ENCODE measurements around the gene GALR3.

The GALR3 gene

DNA sequence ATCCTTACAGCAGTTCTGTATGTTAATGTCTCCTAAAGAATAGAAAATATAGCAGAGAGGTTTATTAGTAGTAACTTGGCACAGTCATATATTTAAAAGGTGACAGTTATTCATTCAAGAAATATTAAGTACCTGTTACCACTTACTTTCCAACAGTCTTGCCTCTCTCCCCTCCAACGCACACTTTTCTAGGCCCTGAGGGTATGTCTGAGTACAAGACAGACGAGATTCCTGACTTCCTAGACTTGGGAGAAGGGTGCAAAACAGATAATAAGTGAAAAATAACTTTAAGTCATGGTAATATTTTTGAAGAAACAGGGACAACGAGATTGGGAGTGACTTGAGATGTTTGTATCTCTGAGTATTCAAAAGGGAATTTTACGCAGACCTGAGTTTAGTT, 27.6 kb downstream of the GALR3 start:
- TF ChIP-seq, protein P1, sequence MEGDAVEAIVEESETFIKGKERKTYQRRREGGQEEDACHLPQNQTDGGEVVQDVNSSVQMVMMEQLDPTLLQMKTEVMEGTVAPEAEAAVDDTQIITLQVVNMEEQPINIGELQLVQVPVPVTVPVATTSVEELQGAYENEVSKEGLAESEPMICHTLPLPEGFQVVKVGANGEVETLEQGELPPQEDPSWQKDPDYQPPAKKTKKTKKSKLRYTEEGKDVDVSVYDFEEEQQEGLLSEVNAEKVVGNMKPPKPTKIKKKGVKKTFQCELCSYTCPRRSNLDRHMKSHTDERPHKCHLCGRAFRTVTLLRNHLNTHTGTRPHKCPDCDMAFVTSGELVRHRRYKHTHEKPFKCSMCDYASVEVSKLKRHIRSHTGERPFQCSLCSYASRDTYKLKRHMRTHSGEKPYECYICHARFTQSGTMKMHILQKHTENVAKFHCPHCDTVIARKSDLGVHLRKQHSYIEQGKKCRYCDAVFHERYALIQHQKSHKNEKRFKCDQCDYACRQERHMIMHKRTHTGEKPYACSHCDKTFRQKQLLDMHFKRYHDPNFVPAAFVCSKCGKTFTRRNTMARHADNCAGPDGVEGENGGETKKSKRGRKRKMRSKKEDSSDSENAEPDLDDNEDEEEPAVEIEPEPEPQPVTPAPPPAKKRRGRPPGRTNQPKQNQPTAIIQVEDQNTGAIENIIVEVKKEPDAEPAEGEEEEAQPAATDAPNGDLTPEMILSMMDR (IDR thresholded peaks at IDR 0.05; ENCODE audit: insufficient read depth, low read length, poor library complexity, severe bottlenecking), result no peak
- H3K36me3 ChIP-seq (ENCODE audit: control insufficient read depth, insufficient read depth, low read length), result peaks cover 24% of the 10 kb centered on the region
- no peak overlapping the region for H3K4me3 ChIP-seq (replicated peaks; ENCODE audit: low read depth, low read length)
- no peaks in the 10 kb centered on the region for H3K27me3 ChIP-seq (replicated peaks; ENCODE audit: control insufficient read depth, insufficient read depth, low read length)
- no peak for DNase-seq (ENCODE audit: extremely low read depth, insufficient read length)

DNA sequence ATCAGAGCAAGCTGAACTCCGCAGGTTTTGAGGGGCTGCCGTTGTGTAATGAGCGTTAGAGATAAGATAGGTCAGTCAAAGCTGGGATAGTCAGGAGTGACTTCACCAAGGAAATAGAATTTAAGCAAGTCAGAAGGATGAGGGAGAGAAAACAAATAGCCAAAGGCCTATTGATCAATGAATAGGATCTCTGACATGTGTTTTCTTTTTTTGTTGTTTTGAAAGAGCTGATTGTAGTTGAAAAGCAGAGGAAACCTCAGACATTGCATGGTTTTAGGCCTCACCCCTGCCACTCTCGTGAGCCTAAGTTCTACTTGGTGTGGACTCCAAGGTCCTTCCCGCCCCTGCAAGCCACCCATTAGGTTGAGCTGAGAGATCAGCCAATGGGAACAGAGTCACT, 29.2 kb downstream of the GALR3 start:
- H3K36me3 ChIP-seq (ENCODE audit: control insufficient read depth, insufficient read depth, low read length), result peaks cover 25% of the 10 kb centered on the region
- TF ChIP-seq, protein P1 (IDR thresholded peaks at IDR 0.05; ENCODE audit: insufficient read depth, low read length, poor library complexity, severe bottlenecking), result no peak

DNA sequence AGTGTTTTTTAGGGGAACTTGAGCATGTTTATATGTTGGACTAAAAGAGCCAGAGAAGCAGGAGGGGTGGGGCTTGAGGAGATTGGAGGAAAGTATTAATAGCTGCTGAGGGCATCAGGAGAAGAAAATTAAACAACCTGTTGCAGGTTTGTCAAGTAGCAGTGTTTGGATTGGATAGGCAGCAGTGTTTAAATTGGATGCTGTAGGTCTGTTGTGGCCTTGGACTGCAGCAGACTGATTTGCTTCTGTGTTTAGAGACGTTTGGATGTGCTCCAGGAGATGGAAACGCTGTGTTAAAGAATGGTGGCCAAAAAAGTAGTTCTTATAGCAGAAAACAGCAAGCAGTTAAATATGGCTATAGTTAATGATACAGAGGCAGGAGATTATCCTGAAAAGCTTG, 31.8 kb downstream of the GALR3 start:
- TF ChIP-seq, protein P1 (IDR thresholded peaks at IDR 0.05; ENCODE audit: insufficient read depth, low read length, poor library complexity, severe bottlenecking), result no peak
- H3K27me3 ChIP-seq (replicated peaks; ENCODE audit: control insufficient read depth, insufficient read depth, low read length), result no peaks in the 10 kb centered on the region
- no peak for DNase-seq (ENCODE audit: extremely low read depth, insufficient read length)
- peaks cover 31% of the 10 kb centered on the region for H3K36me3 ChIP-seq (ENCODE audit: control insufficient read depth, insufficient read depth, low read length)
- H3K4me3 ChIP-seq (replicated peaks; ENCODE audit: low read depth, low read length), result no peak overlapping the region

More for the DNA sequence above, 29.2 kb downstream of the GALR3 start:
- Histone ChIP-seq H3K27me3 (replicated peaks; ENCODE audit: control insufficient read depth, insufficient read depth, low read length) (no peaks in the 10 kb centered on the region), H3K4me3 (replicated peaks; ENCODE audit: low read depth, low read length) (no peak overlapping the region)
- DNase-seq (ENCODE audit: extremely low read depth, insufficient read length), result no peak

DNA sequence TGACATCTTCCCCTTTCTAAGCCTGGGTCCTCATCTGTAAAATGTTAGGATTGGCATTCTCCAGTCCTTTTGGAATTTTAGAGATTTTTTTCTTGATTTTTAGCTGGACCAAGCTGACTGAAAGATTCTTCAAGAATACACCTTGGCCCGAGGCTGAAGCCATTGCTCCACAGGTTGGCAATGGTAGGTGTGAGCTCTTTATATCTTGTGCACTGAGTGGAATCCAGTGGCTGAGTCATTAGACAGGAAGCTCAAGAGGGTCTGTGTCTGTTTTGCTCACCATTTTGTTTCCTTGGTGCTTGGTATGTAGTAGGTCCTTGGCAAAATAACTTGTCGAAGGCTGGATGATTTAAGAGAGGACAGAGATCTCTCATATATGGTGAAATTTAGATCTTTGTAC, 32.3 kb downstream of the GALR3 start:
- Histone ChIP-seq H3K27me3 (replicated peaks; ENCODE audit: control insufficient read depth, insufficient read depth, low read length) (no peaks in the 10 kb centered on the region), H3K36me3 (ENCODE audit: control insufficient read depth, insufficient read depth, low read length) (peaks cover 32% of the 10 kb centered on the region), H3K4me3 (replicated peaks; ENCODE audit: low read depth, low read length) (no peak overlapping the region)
- DNase-seq (ENCODE audit: extremely low read depth, insufficient read length), result no peak
- TF ChIP-seq, protein P1 (IDR thresholded peaks at IDR 0.05; ENCODE audit: insufficient read depth, low read length, poor library complexity, severe bottlenecking), result no peak

DNA sequence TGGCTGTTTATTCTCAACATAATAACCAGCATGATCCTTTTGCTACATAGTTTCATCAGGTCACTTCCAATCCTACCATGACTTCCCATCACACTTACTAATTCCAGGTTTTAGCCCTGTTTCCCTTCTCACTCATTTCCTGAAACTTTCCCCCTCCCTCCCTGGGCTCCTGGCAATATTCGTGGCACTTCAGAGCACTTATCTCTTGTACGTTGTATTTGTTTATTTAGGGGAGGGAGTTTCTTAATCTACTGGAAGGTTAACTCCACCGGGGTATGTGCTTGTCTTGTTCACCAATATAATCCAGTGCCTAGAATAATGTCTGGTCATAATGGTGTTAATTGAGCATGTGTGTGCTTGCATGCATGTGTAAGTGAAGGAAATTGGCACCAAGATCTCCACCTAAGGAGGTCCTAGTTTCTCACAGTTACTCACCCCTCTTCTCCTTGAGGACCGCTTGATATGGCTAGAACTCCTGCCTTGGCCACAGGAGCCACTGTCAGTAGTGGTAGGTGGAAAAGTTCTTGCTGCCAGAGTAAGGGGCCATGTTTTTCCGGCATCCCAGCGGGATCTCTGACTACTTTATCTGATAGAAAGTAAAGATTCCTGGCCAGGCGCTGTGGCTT, 37.7 kb downstream of the GALR3 start:
- TF ChIP-seq, protein P1 (IDR thresholded peaks at IDR 0.05; ENCODE audit: insufficient read depth, low read length, poor library complexity, severe bottlenecking), result no peak
- DNase-seq (ENCODE audit: extremely low read depth, insufficient read length), result no peak
- H3K4me3 ChIP-seq (replicated peaks; ENCODE audit: low read depth, low read length), result no peak overlapping the region
- no peaks in the 10 kb centered on the region for H3K27me3 ChIP-seq (replicated peaks; ENCODE audit: control insufficient read depth, insufficient read depth, low read length)
- H3K36me3 ChIP-seq (ENCODE audit: control insufficient read depth, insufficient read depth, low read length), result peaks cover 36% of the 10 kb centered on the region

Data from GM06990 (cell line).